Prostate gland (tissue), 2 donors: ENCODE data around the gene CCDC97.
A peak's percentile ranks its signal among the peaks of the same experiment; 100 is the strongest.

Experiments
- CTCF ChIP-seq, 4 experiments: fragments of 200-600 bp in 2 of 4; fragments of 450-650 bp in 2 of 4; sonication (generic) in 2 of 4; IDR thresholded peaks; 1 replicate in 3 of 4; 2 replicates in 1 of 4; pipeline ENCODE4 v1.5.1; 2016 to 2019; ENCODE audit warnings: antibody characterized with exemption in 4 of 4, mild to moderate bottlenecking in 2 of 4, moderate library complexity in 2 of 4
- POLR2AphosphoS5 ChIP-seq: sonication (generic); formaldehyde crosslinking; IDR thresholded peaks from one replicate; pipeline ENCODE4 v1.6.1; 2017; ENCODE audit warnings: antibody characterized with exemption

GRCh38 chr19:41263042-41263849, 46.7 kb upstream of the CCDC97 start:
- TF ChIP-seq CTCF (IDR thresholded peaks at IDR 0.05) (peak in 2 of 4 experiments; percentile 3 to 23), POLR2AphosphoS5 (peak; percentile 99)
